Muscle of arm (tissue), 12 donors: ENCODE data around the gene PPOX. TPM values are rescaled to one million over a fixed set of nuclear protein-coding genes. Genes with fewer than 3 reads are reported as not detected.
A peak's percentile ranks its signal among the peaks of the same experiment; 100 is the strongest.

Experiments
- DNase-seq: peaks from one replicate; pipeline ENCODE4 v3.0.0-alpha.2; 2013
- polyA plus RNA-seq, 12 donors: library from polyadenylated mRNA; unstranded; fragments of 120-200 nt; gene quantifications; one replicate each; pipeline ENCODE4 v1.2.1, GENCODE V29; 2013; ENCODE audit not compliant: insufficient read length in 12 of 12

Gene PPOX
- polyA plus RNA-seq, 12 donors, result 14.1 to 38.7 (median 23.6) TPM; not detected in 1

- peak; percentile 91 for DNase-seq
These were observed 30.6 kb downstream of the PPOX start for GRCh38 chr1:161196521-161197451.

GRCh38 chr1:161197560-161198193 lies 31.5 kb downstream of the PPOX start:
- no peak for DNase-seq

GRCh38 chr1:161198194-161198896 lies 32.1 kb downstream of the PPOX start:
- peak; percentile 59 for DNase-seq

GRCh38 chr1:161198897-161199431 lies 32.7 kb downstream of the PPOX start, which contains the start of gene ADAMTS4:
TSS of gene ADAMTS4 (minus strand) at chr1:161199054. CDS start at chr1:161198627, 427 bp downstream.
- DNase-seq, result peak; percentile 87

GRCh38 chr1:161199506-161200139 lies 33.4 kb downstream of the PPOX start:
- no peak for DNase-seq

- no peak for DNase-seq
These were observed 34.3 kb downstream of the PPOX start for GRCh38 chr1:161200421-161200991.

GRCh38 chr1:161200992-161201835 lies 35.0 kb downstream of the PPOX start:
- peak; percentile 70 for DNase-seq

- peak; percentile 98 for DNase-seq
These were observed 35.8 kb downstream of the PPOX start, which contains the start of gene NDUFS2 for GRCh38 chr1:161201836-161202712. TSS of gene NDUFS2 (plus strand) at chr1:161202367. CDS start at chr1:161202386, 19 bp downstream.

- no peak for DNase-seq
These were observed 40.4 kb downstream of the PPOX start for GRCh38 chr1:161206411-161207140.

- no peak for DNase-seq
These were observed 40.9 kb downstream of the PPOX start for GRCh38 chr1:161207173-161207572.

- no peak for DNase-seq
These were observed 43.7 kb downstream of the PPOX start for GRCh38 chr1:161209790-161210409.

- no peak for DNase-seq
These were observed 48.1 kb downstream of the PPOX start for GRCh38 chr1:161214369-161214768.

- DNase-seq, result no peak
These were observed 48.9 kb downstream of the PPOX start, which contains the start of gene FCER1G for GRCh38 chr1:161215076-161215475. TSS of gene FCER1G (plus strand) at chr1:161215295. CDS start at chr1:161215322, 27 bp downstream.

- DNase-seq, result no peak
These were observed 50.9 kb downstream of the PPOX start for GRCh38 chr1:161216945-161217712.

GRCh38 chr1:161217831-161218230 lies 51.6 kb downstream of the PPOX start:
- no peak for DNase-seq

GRCh38 chr1:161218301-161219077 lies 52.3 kb downstream of the PPOX start:
- no peak for DNase-seq
